GM19468 (cell line): ENCODE data around the gene GEN1.
A peak's percentile ranks its signal among the peaks of the same experiment; 100 is the strongest.

Experiments used
- ATAC-seq: cut with Tn5 transposase; IDR thresholded peaks from one replicate; pipeline ENCODE4 v1.9.1; 2021; ENCODE audit warnings: mild to moderate bottlenecking, moderate library complexity, moderate number of reproducible peaks; ENCODE audit not compliant: unreplicated experiment; ENCODE audit errors: extremely low read depth

The GEN1 gene

GRCh38 chr2:17753803-17754663 lies at the start of gene GEN1, which contains the start of gene SMC6:
TSS of gene GEN1 (plus strand) at chr2:17754138. CDS start at chr2:17759944, 5,806 bp downstream.
TSS of gene SMC6 (minus strand) at chr2:17753810. CDS start at chr2:17745946, 7,864 bp downstream.
- ATAC-seq = peak; percentile 76

- no peak for ATAC-seq
These were observed 47.1 kb upstream of the GEN1 start for GRCh38 chr2:17706845-17707244.

- no peak for ATAC-seq
These were observed 45.4 kb upstream of the GEN1 start for GRCh38 chr2:17708501-17708900.

- no peak for ATAC-seq
These were observed 44.0 kb upstream of the GEN1 start for GRCh38 chr2:17709897-17710296.

GRCh38 chr2:17710547-17711248 lies 43.2 kb upstream of the GEN1 start:
- no peak for ATAC-seq

- no peak for ATAC-seq
These were observed 40.6 kb upstream of the GEN1 start for GRCh38 chr2:17713291-17713690.

- ATAC-seq = no peak
These were observed 36.3 kb upstream of the GEN1 start for GRCh38 chr2:17717666-17718065.

- no peak for ATAC-seq
These were observed 35.2 kb upstream of the GEN1 start for GRCh38 chr2:17718689-17719088.

GRCh38 chr2:17719562-17720371 lies 34.2 kb upstream of the GEN1 start:
- ATAC-seq = peak; percentile 43

GRCh38 chr2:17728210-17728609 lies 25.7 kb upstream of the GEN1 start:
- no peak for ATAC-seq

GRCh38 chr2:17729880-17730279 lies 24.1 kb upstream of the GEN1 start:
- no peak for ATAC-seq

GRCh38 chr2:17733599-17733998 lies 20.3 kb upstream of the GEN1 start:
- no peak for ATAC-seq

- ATAC-seq = no peak
These were observed 18.1 kb upstream of the GEN1 start for GRCh38 chr2:17735864-17736263.

- no peak for ATAC-seq
These were observed 16.9 kb upstream of the GEN1 start for GRCh38 chr2:17736989-17737388.

- no peak for ATAC-seq
These were observed 13.7 kb upstream of the GEN1 start for GRCh38 chr2:17740203-17740602.

- ATAC-seq = no peak
These were observed 6.1 kb upstream of the GEN1 start for GRCh38 chr2:17747684-17748452.

GRCh38 chr2:17748745-17749144 lies 5.2 kb upstream of the GEN1 start:
- ATAC-seq = no peak

GRCh38 chr2:17749753-17750438 lies 4.0 kb upstream of the GEN1 start:
- no peak for ATAC-seq

GRCh38 chr2:17752246-17752645 lies 1.7 kb upstream of the GEN1 start:
- ATAC-seq = no peak
